Inferior parietal cortex (tissue), 1 donor: ENCODE measurements around the gene TMEM44.

Experiments used
- DNase-seq: peaks from one replicate; pipeline ENCODE4 v3.0.0-alpha.2; 2016; ENCODE audit errors: extremely low spot score

TMEM44 gene

DNA sequence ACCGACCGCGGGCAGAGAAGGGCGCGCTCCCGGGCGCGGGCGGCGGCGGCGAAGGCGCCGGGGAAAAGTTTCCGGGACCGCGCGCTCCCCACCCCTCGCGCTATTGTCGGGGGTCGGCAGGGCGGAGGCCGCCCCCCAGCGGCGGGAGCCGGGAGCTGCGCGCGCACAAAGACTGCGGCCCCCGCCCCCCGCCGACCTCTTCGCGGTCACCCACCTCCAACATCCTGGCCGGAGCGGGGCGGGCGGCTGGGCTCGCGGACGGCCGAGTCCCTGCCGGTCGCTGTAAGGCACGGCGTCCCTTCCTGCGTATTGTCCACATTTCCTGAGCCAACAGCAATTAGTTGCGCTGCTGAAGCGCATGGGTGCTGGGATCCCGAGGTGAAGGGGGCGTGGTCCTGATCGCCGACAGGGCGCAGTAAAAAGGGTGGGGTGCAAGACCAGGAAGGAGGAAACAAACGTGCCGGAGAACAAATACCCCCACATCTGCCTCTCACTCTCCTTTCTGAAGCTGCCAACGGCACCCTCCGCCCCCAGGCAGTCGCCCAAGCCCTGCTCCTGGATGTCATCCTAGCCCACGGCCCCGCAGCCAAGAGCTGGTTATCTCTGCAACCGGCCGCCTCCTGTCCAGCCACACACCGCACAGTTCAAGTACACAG, at the start of gene TMEM44:
TSS of gene TMEM44 (minus strand) at position 71 of the 656 bp plus-strand sequence. CDS start 204 bp downstream, outside the sequence.
- peak; percentile 19 for DNase-seq

- peak; percentile 89 for DNase-seq
These were observed 49.6 kb upstream of the TMEM44 start for GRCh38 chr3:194682694-194683310.

DNA sequence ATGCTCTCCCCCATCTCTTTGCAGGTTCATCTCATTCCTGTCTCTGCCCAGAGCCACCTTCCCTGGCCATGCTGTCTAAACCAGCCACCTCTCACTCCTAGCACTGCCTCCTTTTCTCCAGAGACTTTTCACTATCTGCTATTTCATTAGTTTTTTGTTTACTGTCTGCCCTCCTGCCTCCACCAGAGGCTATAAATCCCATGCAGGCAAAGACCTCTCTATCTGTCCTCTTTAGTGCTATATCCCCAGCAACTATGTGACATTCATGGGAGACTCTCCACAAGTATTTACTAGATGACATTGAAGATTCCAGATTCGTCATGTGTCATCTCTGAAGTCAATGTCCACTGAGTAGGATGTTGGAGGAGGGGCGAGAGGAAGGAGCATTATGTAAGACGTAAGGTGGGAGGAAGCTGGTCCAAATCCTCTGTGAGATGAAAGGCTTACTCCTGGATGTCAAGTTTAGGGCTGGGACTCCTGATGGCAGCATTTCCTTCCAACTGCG, 49.0 kb upstream of the TMEM44 start:
- DNase-seq: no peak

GRCh38 chr3:194680888-194681615, 47.8 kb upstream of the TMEM44 start:
- DNase-seq: no peak

- no peak for DNase-seq
These were observed 43.3 kb upstream of the TMEM44 start for GRCh38 chr3:194676471-194676870.

DNA sequence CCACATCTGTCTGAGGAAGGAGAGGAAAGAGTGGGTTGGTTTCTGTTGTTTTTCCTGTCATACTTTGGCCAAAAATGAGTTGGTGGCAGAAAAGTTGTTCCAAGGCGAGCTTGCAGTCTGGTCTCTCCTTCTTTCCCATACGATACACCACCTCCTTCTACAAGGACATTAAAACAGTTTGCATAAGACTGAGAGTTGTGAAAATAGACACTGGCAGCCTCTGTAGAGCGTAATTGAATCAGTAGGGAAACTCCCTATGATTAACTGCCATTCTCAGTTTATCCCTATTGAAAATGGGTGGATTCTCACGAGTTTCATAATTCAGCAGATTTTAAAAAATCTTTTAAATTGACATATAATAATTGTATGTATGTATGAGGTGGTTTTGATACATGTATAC, 42.5 kb upstream of the TMEM44 start:
- peak; percentile 27 for DNase-seq

- DNase-seq: no peak
These were observed 41.9 kb upstream of the TMEM44 start for GRCh38 chr3:194675081-194675640.

DNA sequence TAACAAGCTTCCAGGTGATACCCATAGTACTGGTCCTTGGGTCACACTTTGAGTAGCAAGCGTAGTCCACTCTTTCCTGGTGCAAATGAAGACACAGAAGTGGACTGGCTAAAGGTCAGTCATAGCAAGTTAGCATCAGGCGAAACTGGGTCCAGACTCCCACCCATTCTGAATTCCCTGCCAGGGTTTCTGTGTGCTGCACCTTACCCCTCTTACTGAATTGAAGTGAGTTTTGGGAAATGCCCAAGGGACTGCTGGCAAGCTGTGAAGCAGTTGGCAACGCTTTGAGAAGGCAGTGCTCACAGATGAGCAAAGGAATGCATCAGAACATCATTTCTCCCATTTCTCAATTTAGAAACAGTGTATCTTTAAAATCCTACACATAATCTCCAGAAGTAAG, 40.5 kb upstream of the TMEM44 start:
- peak; percentile 15 for DNase-seq

GRCh38 chr3:194672876-194673275, 39.7 kb upstream of the TMEM44 start:
- DNase-seq: no peak

- peak; percentile 97 for DNase-seq
These were observed 38.9 kb upstream of the TMEM44 start, which contains the start of gene LSG1 for GRCh38 chr3:194671900-194672808. Gene LSG1 (minus strand): TSS chr3:194672191. CDS start chr3:194672162, 29 bp downstream.

DNA sequence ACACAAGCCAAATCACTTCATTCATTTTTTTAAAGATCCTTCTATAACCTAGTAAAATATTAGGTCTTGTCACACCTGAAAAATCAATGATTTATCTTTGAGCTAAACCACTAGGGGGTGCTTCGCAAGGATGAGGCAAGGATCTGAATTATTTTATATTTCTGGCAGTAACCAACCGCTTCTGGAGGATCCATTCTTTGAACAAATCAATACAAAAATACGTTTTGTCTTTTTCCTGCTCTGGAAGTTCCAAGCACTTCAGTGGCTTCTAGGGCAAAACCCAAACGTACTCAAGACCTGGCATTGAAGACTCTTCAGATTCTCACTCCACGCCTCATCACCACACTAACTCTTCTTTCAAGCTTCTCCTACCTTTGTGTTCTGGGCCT, 38.3 kb upstream of the TMEM44 start:
- DNase-seq: peak; percentile 41

DNA sequence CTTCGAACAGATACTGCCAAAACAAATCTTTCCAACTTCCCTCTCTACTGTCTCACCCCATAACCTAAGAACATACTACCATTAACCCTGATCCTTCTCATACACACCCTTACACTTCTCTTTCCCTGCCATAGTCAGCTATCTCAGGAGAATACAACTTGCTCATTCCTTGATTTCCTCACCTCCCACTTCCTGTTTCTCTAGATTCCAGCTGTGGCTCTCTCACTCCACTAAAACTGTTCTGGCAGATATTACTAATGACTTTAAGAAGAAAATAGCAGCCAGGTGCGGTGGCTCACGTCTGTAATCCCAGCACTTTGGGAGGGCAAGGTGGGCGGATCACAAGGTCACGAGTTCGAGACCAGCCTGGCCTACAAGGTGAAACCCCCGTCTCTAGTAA, 34.1 kb upstream of the TMEM44 start:
- DNase-seq: no peak

DNA sequence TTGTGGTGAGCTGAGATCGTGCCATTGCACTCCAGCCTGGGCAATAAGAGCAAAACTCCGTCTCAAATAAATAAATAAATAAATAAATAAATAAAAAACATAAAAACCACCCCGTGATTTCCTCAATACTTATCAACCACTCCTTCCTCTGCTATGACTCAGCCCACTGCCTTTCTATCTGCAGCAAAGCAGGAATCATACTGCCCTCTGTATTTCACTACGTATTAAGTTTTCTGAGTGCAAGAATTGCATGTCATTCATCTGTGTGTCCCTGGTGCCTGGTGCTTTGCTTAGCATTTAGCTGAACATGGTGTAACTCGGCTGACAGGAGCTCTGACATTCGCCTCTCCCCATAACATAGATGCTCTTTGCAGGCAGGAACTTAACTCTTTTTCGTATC, 31.6 kb upstream of the TMEM44 start:
- DNase-seq: no peak

DNA sequence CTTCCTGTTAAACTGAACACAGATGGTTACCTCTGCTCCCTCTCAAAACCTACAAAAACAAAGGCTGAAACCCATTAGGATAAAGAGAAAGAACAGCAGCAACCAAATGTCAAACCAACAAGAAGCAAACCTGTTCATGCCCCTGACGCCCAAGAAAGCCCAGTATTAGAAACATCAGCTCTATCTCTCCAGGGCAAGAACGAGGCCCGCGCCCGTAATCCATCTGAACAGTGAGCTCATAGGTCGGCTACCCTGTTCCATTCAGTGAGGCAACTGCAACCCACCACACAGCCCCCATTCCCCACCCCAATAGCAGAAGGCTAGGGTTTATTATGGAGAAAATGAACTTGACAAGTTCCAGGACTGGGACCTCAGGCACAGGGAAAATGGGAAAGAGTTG, 28.7 kb upstream of the TMEM44 start:
- no peak for DNase-seq

DNA sequence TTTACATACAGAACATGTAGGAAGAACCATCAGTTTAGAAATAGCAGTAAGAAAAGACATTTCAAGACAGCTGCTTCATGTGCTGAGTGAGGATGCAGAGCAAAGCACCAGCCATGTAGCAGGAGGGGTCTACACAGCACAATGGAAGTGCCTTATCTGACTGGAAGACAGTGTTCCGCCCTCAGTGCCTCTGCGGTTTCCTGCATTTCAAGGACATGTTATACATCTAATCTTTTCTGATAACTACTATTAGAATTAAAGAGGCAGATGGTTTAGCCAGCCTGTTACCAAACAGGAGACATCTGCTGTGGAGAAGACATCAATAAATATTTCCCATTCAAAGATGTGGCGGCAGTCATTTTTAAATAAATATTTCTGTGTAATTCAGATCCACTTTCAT, 28.2 kb upstream of the TMEM44 start:
- no peak for DNase-seq

DNA sequence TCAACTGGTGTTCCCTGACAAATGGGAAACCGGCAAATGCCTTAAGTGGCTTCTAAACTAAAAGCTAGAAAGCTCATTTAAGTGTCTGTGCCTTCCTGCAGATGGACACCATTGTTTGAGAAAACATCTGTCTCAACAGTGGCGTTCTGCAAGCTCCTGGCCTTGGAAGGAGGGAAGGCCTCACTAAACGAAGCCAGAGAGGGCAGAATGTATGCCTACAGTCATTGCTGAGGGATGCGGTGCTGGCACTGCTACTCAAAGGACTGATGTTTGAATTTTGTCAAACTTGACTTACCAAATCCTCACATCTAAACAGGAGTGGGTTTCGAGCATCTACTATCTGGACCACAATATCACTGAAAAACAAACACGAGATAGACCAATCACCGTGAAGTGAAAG, 26.6 kb upstream of the TMEM44 start:
- no peak for DNase-seq

GRCh38 chr3:194658477-194659242, 25.4 kb upstream of the TMEM44 start:
- DNase-seq: no peak

DNA sequence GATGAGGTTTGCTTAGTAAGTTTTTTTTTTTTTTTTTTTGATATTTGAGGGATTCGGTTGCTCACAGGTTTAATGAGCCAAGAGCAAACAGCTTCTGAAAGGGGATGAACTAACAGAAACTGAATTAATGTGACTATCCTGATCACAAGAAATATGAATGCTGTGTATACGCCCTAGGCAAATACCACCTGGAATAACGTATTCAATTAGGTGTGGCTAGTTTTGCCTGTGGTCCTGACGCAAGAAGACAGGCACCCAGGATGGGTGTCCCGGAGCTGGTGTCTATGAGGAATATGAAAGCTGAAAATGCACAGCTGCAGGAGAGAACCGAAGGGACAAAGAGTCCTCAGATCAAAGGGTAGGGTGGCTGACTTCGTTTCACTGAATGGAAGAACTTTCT, 24.2 kb upstream of the TMEM44 start:
- DNase-seq: no peak

- no peak for DNase-seq
These were observed 21.2 kb upstream of the TMEM44 start for GRCh38 chr3:194654443-194654842.

DNA sequence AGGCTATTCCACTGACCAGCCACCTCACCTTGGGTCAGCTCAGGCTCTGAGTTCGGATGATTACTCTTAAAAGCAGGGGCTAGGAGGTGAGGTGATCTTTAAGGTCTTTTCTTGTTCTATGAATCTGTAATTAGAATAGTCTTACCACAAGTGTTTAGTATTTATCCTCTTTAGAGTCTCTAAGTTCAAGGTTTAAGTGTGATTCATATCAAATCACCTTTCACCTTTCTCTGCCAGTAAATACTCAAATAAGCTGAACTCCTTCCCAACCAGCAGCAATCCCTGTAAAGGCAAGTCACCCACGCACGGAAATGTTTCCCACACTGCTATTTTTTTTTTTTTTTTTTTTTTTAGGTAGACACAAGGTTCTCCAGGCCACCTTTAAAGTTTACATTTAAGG, 14.5 kb upstream of the TMEM44 start:
- DNase-seq: no peak

DNA sequence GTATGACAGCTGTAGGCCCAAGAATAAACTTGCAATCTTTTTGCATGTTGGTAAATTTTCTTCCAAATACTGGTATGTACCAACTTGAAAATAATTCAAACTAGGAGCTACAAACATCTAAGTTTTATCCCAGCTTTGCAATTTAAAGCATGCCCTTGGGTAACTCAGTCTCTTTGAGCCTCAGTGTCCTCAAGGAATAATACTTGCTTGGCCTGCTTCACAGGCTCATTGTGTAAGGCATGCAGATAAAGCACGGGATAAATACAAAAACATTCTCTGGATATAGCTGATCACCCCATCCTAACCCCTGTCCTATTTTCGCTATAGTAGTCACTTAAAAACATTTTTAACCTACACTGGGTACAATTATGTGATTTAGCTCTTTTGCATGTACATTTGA, 9.6 kb upstream of the TMEM44 start:
- DNase-seq: no peak
